ENCODE results near the gene ABHD8.

ABHD8 gene

DNA sequence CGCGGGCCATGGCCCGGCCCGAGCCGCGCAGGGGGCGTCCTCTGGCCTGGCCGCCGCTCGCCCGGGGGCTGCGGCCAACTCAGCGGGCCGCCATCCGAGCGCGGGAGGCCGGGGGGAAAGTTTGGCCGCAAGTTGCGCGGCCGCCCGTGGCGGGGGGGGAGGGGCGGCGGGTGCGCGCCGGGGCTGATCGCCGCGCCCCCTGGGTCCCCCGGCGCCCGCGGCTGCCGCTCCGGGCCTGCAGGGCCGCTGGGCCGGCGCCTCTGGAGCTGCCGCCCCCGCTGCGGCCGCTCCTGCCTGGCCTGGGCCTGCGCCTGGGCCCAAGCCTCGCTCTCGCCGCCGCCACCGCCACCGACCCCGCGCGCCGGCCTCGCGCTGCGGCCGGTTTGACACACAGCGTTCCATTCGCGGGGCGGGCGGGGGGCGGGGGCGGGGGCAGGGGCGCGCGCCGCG lies 57.7 kb downstream of the ABHD8 start, which contains the start of gene NR2F6:
Gene NR2F6, minus strand, starts transcription at position 385 of the 450 bp plus-strand sequence. CDS start 699 bp downstream, outside the sequence.
- H4K20me1 ChIP-seq (ENCODE audit: insufficient read depth, low read length): no peaks in the 10 kb centered on the region
- no peaks in the 10 kb centered on the region for H3K36me3 ChIP-seq (ENCODE audit: insufficient read depth, low read length)
- no peaks in the 10 kb centered on the region for H3K79me2 ChIP-seq (ENCODE audit: insufficient read depth, low read length)
- peak within 1 kb of the TSS; percentile 95 for H3K4me2 ChIP-seq (ENCODE audit: low read length)
- TF ChIP-seq EZH2 (IDR thresholded peaks at IDR 0.05; ENCODE audit: borderline replicate concordance, low read length): no peak
- TF ChIP-seq, protein P1, sequence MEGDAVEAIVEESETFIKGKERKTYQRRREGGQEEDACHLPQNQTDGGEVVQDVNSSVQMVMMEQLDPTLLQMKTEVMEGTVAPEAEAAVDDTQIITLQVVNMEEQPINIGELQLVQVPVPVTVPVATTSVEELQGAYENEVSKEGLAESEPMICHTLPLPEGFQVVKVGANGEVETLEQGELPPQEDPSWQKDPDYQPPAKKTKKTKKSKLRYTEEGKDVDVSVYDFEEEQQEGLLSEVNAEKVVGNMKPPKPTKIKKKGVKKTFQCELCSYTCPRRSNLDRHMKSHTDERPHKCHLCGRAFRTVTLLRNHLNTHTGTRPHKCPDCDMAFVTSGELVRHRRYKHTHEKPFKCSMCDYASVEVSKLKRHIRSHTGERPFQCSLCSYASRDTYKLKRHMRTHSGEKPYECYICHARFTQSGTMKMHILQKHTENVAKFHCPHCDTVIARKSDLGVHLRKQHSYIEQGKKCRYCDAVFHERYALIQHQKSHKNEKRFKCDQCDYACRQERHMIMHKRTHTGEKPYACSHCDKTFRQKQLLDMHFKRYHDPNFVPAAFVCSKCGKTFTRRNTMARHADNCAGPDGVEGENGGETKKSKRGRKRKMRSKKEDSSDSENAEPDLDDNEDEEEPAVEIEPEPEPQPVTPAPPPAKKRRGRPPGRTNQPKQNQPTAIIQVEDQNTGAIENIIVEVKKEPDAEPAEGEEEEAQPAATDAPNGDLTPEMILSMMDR (IDR thresholded peaks at IDR 0.05; ENCODE audit: low read length): no peak
- H3K4me1 ChIP-seq (ENCODE audit: insufficient read depth, low read length, severe bottlenecking): peaks cover 36% of the 10 kb centered on the region
- no peaks in the 10 kb centered on the region for H3K27me3 ChIP-seq (ENCODE audit: insufficient read depth, low read length)
- H3F3A ChIP-seq (ENCODE audit: insufficient read depth, low read length): no peaks in the 10 kb centered on the region
- H3K9ac ChIP-seq (ENCODE audit: low read length): peak within 1 kb of the TSS; percentile 90
- H3K4me3 ChIP-seq (ENCODE audit: low read depth, low read length, poor library complexity, severe bottlenecking): peak within 1 kb of the TSS; percentile 79
- no peak within 1 kb of the TSS for H2AFZ ChIP-seq (ENCODE audit: low read length)
- H3K9me2 ChIP-seq (ENCODE audit: low read depth, low read length): no peaks in the 10 kb centered on the region
- peak within 1 kb of the TSS; percentile 80 for H3K27ac ChIP-seq (ENCODE audit: low read depth, low read length, poor library complexity, severe bottlenecking)
- H3K9me3 ChIP-seq (ENCODE audit: low read length): no peaks in the 10 kb centered on the region

DNA sequence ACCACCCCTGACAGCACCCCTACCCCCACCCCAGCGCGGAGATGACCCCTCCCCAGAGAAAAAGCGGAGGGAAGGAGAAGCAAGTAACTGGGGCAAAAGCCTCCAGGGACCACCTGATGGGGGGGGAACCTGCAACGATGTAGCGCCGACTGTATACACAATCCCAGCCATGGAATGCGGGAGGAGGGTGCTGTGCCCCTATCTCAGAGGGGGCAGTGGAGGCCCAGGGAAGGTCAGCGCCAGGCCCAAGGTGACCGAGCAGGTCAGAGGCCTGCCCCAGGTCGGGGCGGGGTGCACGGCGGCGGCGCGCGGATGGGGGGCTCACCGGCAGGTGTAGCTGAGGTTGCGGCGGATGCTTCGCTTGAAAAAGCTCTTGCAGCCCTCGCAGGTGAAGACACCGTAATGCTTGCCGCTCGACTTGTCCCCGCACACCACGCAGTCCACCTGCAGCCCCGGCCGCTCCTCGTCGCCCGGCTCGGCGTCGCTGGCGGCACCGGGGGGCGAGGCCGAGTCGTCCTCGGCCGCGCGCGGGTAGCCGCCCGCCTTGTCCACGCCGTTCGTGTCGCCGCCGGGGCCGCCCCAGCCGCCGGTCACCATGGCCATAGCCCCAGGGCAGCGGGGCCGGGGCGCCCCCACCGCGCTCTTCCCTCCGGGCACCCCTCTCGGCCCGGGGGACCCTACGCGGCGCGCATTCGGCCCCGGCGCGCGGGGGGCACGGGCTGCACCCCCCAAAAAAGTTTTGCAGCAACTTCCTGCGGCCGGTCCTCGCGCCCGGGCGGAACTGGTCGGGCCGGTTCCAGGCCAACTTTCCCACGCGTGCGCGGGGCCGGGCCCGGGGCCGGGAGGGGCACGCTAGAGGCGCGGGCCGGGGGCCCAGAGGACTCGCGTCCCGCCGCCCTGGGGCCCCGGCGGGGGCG lies 58.3 kb downstream of the ABHD8 start:
- Histone ChIP-seq H2AFZ (ENCODE audit: low read length) (no peak overlapping the region), H3K9me3 (ENCODE audit: low read length) (no peaks in the 10 kb centered on the region), H3K9me2 (ENCODE audit: low read depth, low read length) (no peaks in the 10 kb centered on the region), H4K20me1 (ENCODE audit: insufficient read depth, low read length) (no peaks in the 10 kb centered on the region), H3K27ac (ENCODE audit: low read depth, low read length, poor library complexity, severe bottlenecking) (peak overlapping the region; percentile 59), H3K4me1 (ENCODE audit: insufficient read depth, low read length, severe bottlenecking) (peaks cover 36% of the 10 kb centered on the region), H3K36me3 (ENCODE audit: insufficient read depth, low read length) (0 out of 2 replicates have a peak, but pooled peaks cover 4% of the 10 kb centered on the region), H3K4me2 (ENCODE audit: low read length) (peak overlapping the region; percentile 79), H3F3A (ENCODE audit: insufficient read depth, low read length) (no peaks in the 10 kb centered on the region), H3K4me3 (ENCODE audit: low read depth, low read length, poor library complexity, severe bottlenecking) (peak overlapping the region; percentile 66), H3K79me2 (ENCODE audit: insufficient read depth, low read length) (no peaks in the 10 kb centered on the region), H3K9ac (ENCODE audit: low read length) (peak overlapping the region; percentile 51), H3K27me3 (ENCODE audit: insufficient read depth, low read length) (no peaks in the 10 kb centered on the region)
- TF ChIP-seq, protein P1 (IDR thresholded peaks at IDR 0.05; ENCODE audit: low read length): no peak
- no peak for TF ChIP-seq EZH2 (IDR thresholded peaks at IDR 0.05; ENCODE audit: borderline replicate concordance, low read length)

DNA sequence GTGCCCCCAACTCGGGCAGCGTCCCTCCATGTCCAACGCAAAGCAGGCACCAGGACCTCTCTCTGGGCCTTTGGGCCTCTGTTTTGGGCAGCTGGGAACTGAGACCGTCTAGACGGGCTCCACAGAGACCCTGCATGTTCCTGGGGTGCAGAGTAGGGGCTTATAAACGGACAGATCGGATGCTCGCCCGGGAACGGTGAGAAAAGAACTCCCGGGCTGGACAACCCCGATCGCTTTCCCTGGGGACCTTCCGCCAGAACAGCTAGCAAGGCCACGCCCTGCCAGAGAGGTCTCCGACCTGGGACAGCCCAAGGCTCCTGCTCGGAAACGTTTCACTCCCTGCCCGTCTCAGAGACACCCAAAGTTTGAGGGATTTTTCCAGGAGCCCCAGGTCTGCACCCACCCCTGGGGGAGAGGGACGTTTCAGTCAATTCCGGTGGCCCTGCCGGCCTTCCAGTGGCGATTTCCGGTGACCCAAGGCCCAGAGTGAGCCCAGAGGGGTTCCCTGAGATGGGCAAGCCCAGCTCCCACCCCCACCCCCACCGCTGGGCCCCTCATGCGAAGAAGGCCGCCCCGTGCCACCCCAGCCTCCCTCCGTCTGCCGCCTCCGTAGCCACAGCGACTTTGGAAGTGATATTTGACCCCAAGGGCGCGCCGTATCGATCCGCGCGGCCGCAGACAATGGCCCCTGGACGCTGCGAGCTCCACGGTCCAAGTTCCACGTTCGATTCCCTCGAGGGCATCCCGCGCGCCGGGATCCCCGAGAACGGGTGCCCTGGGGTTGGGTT lies 59.2 kb downstream of the ABHD8 start:
- peak overlapping the region; percentile 66 for H3K4me3 ChIP-seq (ENCODE audit: low read depth, low read length, poor library complexity, severe bottlenecking)
- TF ChIP-seq, protein P1 (IDR thresholded peaks at IDR 0.05; ENCODE audit: low read length): no peak
- no peak for TF ChIP-seq EZH2 (IDR thresholded peaks at IDR 0.05; ENCODE audit: borderline replicate concordance, low read length)
- H4K20me1 ChIP-seq (ENCODE audit: insufficient read depth, low read length): no peaks in the 10 kb centered on the region
- H3K9ac ChIP-seq (ENCODE audit: low read length): peak overlapping the region; percentile 51
- no peaks in the 10 kb centered on the region for H3K79me2 ChIP-seq (ENCODE audit: insufficient read depth, low read length)
- H3K36me3 ChIP-seq (ENCODE audit: insufficient read depth, low read length): 0 out of 2 replicates have a peak, but pooled peaks cover 4% of the 10 kb centered on the region
- peak overlapping the region; percentile 59 for H3K27ac ChIP-seq (ENCODE audit: low read depth, low read length, poor library complexity, severe bottlenecking)
- H3K4me1 ChIP-seq (ENCODE audit: insufficient read depth, low read length, severe bottlenecking): peaks cover 36% of the 10 kb centered on the region
- no peaks in the 10 kb centered on the region for H3K27me3 ChIP-seq (ENCODE audit: insufficient read depth, low read length)
- H3K4me2 ChIP-seq (ENCODE audit: low read length): peak overlapping the region; percentile 79
- no peak overlapping the region for H2AFZ ChIP-seq (ENCODE audit: low read length)
- no peaks in the 10 kb centered on the region for H3K9me2 ChIP-seq (ENCODE audit: low read depth, low read length)
- H3K9me3 ChIP-seq (ENCODE audit: low read length): no peaks in the 10 kb centered on the region
- no peaks in the 10 kb centered on the region for H3F3A ChIP-seq (ENCODE audit: insufficient read depth, low read length)

Data from OCI-LY1 (cell line).